COLO668 (cell line): Measurements from ENCODE around the gene THAP4.

Source experiments
- DNase-seq: peaks from one replicate; lab custom pipeline; 2025; ENCODE audit not compliant: unreplicated experiment; lab: John Stamatoyannopoulos, UW

The THAP4 gene

DNA sequence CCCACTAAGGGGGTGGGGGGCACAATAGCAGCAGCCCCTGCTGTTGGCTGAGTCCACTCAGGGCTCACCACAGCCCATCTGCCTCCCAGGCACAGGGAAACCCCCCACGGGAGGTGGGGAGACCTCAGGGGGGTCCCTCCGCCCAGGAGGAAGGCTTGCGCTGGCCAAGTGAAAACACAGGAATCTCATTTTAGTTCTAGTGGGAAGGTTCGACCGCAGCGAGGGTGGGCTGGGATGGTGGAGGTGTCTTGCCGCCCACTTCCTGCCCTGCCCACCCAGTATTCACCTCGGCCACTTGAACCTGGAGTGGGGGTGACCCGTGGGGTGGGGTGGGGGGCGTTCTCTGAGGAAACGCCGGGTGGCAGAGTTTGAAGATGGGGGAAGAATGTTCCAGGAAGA, 85.4 kb downstream of the THAP4 start:
- DNase-seq: no peak

DNA sequence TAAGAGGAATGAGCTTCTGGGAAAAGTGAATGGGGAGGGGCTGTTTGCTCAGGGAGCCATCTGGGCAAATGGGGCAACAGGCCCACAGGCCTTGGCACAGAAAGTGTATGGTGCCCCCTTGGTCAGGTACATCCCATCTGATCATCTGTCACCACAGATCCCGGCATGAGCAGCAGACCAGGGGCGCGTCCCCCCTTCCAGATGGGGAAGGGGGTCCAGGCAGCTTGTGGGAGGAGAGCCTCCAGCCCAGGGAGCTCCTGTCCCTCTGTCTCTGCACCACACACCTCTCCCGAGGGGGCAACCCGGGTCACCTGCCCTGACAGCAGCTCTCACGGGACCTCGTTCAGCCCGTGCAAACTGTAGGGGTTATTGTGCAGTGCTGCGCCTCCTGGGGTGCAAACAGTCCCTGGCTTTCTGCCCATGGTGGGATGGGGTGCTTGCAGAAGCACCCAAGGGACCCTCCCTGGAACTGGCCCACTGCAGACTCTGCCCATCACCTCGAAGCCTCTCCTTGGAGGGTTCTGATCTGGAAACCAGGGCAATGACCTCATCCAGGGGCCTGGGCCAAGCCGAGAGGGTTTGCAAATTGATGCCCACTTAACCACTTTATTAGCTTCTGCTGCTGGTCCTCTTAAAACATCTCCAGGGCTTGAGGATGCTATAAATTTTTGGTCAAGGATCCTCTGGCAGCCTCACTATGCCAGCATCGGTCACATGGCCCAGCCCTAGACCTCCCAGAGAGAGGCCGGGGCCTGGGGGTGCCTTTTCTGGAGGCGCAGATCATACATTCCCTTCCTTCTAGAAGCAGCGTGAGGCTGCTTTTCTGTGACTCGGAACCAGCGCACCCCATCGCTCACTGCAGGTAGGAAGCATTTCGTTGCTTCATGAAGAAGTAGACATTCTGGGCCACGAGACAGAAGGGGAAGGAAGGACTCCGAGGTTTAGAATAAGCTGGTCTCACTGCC, 86.1 kb downstream of the THAP4 start:
- DNase-seq: no peak

DNA sequence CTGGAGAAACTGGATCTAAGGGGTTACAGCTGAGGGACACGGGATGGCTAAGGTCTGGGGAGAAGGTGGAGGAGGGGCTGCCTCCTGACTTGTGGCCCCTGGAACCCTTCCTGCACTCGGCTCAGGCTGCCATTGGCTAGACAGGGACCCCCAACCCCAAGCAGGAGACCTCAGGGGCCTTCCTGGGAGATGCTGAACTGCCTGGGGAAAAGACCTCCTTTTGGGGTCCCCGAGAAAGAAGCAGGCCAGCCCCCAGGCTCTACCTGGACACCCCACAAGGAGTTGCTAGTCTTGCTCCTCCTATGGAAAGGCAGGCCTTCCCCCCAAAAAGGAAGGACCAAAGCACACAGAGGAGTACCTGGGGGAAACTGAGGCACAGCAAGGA, 88.5 kb downstream of the THAP4 start:
- no peak for DNase-seq

DNA sequence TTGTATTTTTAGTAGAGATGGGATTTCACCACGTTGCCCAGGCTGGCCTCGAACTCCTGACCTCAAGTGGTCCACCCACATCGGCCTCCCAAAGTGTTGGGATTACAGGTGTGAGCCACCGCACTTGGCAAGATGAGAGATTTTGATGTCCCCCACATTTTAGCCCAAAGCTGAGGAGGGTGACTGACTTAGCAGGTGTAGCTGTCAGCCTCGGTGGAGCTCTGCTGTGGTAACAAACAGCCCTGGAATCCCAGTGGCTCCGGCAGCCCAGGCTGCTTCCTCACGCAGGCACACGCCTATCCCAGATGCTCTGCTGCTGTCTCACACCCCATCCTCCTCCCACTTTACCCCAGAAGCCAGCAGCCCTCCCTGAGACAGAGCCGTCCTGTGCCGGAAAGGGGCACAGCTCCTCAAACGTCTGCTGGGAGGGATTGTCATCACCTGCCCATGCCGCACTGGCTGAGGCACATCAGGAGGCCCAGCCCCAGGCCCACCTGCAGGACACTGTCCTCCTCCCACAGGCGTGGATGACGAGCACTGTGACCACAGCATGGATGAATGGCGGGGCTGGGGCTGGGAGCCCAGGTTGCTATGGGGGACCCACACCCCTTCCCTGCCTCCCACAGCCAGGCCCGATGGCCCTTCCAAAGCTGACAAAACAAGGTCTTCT, 89.0 kb downstream of the THAP4 start:
- DNase-seq: no peak

DNA sequence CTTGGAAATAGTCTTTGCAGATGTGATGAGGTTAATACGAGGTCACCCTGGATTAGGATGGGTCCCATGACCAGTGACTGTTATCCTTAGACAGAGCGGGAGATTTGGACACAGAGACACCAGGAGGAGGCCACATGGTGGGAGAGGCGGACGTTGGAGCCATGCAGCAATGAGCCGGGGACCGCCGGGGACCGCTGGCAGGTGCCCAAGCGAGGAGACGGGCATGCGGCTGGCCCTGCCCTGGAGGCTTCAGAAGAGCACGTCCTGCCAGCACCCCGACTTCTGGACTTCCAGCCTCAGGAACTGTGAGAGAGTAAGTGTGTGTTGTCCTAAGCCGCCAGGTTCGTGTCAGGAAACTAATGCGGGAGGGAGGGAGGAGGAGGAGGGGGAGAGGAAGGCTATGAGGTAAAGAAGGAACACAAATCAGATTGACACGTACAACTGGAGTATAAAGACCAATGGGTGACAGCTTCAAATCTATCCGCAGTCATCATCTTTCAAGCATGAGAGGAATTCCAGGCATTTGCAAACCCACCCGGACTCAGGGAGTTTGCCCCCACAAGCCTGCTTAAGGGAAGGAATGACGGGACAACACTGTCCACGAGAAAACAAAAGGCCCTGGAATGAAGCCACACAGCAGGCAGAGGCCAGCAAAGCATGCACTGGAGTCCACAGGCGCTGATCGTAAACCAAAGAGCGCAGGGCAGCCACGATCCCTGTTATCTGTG, 90.0 kb downstream of the THAP4 start:
- no peak for DNase-seq

DNA sequence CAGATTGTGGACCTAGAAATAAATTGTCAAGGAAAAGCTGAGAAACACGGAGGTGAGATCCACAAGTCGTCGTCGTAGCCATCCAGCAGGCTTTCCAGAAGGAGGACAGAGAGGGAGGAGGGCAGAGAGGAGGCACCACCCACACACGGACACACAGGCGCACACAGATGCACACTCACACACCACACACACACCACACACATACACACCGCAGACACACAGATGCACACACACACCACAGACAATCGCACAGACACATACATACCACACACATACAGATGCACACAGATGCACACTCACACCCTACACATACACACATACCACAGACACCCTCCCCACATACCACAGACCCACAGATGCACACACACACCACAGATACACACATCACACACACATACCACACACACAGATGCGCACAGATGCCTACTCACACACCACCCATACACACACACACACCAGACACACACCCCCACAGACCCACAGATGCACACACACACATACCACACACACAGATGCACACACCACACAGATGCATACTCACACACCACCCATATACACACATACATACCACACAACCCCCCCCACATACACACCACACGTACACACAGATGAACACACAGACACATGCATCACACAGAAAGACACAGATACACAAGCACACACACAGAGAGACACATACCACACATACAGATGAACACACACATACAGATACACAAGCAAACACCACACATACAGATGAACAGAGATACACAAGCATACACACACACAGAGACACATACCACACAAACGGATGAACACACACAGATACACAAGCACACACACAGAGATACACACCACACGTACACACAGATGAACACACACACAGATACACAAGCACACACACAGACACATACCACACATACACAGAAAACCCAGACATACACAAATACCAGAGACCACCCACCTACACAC, 91.2 kb downstream of the THAP4 start:
- no peak for DNase-seq

DNA sequence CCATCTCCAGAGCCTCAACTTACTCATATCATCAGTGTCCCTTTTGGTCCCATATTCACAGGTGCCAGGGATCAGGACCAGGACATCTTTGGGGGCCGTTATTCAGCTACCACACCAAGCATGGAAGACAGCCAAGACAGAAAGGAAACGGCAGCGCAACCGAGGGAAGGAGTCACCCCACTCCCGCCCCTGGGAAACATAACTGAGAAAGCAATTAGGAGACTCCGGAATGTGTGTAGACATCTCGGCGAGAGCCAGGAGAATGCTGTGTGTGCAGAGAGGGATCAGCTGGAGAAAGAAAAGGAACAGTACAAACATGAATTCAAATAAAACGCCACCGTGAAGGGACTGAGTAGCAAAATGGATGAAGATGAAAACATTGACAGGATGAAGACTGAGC, 91.9 kb downstream of the THAP4 start:
- no peak for DNase-seq

DNA sequence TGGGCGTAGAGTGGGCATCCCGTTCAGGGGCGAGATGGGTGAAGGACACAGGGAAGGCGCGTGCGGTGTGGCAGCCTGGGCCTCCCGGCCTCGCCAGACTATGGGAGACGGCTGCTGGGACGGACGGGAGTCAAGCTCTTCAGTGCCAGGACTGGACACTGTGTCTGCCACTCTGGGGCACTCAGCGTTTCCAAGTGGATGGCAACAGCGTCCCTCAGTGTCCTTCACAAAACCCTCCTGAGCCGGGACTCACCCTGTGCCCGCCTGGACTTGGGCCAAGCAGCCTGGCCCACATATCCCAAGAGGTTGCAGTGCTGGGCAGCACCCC, 94.7 kb downstream of the THAP4 start:
- DNase-seq: no peak

DNA sequence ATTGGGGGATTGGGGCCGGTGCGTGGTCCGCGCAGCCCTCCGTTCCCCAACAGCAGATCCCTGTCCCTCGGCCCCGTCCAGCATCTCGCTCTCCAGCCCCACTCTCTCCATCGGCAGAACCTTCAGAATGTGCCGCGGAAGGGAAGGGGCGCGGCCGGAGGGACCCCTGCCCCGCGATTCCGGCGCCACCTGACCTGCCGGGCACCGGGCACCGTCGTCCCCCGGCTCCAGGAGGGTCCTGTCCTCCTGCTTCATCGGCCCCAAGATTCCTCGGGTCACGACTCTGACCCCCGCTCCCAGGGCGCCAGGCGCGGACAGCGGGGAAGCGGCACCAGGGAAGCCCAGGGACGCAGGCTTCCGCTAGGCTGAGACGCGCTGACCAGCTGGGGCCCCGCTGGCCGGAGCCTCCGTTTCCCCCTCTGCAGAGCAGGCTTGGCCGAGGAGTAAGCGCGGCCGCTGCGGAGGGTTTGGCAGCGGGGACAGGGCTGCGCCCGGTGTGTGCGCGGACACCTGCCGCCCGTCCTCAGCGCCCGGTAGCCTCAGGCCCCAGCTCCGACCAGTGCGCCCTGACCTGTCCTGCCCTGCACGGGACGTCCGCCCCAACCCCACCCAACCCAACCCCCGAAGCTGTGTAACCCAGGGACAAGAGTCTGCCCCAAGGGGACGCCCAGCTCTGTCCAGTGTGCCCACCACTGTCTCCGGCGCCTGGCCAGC, 95.2 kb downstream of the THAP4 start:
- DNase-seq: no peak

DNA sequence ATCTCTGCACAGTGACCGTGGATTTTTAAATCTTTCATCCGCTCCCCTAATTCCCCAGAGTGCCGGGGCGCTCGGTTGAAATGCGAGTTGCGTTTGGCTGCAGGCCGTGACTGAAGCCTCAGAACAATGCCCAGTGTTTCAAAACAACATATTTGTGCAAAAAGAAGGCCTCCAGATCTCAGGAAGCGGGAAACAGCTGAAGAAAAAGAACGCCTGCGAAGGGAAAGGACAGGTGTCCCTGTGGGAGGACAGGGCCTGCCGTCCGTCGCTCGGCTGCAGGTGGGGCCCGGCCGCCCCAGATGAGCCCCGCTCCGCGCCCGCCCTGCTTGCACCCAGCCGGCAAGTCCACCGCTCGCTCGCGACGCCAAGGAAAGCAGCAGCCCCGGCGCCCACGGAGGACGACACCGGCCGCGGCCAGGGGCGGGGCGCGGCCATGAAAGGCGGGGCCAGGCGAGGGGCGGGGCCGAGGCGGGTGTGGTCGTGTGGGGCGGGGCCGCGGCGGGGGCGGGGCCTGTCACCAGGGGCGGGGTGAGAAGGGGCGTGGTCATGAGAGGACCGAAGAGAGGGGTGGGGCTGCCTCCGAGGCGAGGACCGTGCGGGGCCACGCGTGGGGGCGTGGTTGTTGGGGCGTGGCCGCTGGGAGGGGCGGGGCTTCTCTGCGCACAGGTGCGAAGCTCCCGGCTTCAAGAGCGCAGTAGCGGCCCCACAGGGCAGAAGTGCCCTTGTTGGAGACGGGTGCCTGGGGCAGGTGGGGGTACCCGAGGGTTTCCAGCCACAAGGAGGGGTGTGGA, 96.0 kb downstream of the THAP4 start:
- DNase-seq: peak; percentile 72

DNA sequence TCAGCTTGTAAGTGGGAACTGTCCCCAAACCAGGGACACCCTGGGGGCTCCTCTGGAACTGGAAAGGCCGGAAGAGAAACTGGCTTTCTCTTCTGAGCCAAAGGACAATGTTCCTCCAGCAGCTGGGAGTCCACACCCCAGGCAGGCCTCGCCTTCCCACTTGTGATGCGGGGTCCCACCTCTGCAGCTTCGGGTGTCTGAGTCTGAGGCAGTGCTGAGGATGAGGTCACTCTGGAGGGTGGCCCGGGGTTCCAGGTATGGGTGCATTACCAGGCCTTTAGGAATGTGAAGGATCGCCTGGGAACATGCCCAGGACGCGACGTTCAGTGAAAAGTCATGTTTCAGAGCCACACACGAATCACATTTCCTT, 96.6 kb downstream of the THAP4 start:
- no peak for DNase-seq

DNA sequence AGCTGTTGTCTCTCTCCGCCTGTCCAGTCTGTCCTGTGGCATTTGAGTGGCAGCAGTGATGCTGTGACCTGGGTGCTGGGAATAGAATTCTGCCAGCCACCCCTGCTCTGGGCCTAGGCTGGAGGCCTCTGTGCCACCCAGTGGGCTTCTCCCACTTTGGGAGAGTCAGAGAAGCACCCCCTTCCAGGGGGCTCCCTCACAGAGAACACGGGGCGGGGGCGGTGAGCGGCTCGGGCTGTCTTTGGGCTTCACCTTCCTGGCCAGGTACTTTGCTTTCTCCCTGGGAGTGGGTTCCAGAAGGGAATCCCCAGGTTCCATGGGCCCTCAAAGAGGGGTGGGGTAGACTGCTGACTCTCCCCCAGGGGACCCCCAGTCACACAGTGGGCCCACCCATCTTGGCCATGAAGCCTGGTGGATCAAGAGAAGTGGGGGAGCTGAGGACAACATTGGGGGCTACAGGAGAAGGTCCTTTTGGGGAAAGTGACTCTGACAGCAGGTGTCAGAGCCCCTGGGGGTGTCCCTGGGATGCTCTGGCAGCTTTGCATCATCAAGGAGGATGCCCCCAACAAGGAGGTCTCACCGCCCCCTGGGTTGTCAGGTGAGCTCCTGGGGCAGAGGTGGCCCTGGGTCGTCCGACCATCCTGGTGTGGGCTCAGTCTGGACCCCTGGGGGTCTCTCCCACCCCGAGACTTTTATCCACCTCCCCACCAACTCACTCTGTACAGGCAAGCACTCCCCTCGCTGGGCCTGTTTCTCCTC, 97.2 kb downstream of the THAP4 start:
- DNase-seq: no peak

DNA sequence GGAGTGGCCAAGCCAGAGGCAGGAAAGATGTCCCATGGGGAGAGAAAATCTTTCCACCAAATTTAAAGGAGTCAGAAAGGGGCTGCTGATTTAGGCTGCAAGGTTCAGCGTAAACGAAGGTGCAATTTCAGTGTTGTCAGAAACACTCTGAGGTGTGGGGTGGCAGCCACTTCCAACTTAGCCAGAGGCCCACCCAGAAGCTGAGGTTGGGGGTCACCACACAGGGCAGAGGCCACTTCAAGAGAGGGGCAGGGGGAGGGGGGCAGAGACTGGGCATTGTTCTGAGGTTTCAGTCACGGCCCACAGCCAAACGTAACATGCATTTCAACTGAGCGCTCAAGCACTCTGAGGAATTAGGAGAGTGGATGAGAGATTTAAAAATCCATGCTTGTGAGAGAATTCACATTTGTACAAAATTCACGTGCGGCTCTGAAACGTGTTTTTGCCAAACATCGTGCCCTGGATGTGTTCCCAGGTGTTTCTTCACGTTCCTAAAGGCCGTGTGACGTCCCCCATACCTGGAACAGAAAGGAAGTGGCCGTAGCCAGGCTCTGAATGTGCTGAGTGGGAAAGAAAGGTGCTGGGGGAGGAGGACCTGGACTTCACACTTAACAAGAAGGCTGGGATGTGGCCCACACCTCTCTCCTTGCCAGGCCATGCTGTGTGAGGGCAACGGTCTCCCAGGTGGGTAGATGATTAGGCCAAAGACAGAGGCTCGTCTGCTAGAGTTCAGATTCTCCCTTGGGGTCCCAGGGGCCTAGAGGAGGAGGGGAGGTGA, 97.9 kb downstream of the THAP4 start:
- no peak for DNase-seq

DNA sequence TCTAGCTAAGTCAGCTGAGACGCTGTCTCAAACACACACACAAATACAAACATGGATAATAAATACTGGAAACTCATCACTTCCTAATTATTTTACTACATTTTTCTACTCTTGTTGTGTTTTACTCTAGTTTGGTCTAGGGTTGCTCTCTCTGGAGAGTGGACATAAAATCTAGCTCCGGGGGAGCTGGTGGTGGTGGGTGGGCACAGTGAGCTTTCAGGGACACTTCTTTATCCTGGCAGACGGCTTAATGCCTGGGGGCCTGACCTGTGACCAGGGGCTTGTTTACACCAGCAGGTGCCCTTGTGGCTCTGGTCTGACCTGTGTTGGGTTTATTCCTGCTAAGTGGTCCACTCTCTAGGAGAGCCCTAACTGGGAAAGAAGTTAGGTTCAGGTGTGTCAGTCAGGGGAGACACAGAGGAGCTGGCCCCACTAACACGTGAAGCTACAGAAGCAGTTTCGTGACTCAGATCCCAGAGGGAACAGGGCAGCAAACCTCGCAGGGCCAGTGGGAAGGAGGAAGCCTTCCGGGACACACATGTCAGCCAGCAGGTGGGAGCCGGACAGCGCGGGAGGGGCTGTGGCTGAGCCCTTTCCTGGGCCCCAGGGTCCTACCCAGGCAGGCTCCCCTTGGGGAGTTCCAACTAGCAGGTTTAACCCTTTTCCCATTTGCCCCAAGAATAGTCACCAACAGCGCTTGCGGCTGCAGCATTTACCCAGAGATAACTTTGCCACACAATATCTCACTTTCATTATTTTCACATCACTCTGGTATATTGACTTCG, 100.9 kb downstream of the THAP4 start:
- DNase-seq: no peak

DNA sequence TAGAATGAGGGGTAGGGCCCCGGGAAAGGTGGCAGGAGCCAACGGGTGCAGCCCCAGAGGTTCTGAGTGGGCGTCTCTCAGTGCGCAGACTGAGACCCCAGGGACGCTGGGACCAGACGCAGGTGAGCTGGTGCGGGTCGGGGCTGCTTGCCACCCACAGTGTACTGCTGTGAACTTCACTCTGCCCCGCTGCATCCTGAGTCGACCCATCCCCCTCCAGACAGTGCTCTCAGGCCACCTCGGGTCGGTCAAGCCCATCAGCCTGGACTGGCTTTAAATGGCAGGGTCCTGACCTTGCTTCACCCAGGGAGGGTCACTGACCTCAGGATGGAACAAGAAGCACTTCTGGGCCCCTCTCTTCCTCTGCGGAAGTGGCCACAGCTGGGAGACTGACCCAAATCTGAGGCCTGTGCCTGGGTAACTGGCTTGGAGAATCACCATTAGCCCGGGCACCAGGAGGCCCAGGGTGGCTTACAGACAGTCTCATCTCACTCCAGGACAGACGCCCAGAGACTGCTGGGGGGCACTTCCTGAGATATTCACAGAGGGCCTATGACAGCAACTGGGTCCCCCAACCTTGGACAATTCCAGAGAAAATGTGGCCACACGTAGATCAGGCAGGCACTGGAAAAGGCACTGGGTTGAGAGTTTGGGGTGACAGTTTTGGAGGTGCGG, 102.1 kb downstream of the THAP4 start:
- DNase-seq: no peak
